GM23248 (cell line): ENCODE data around the gene NR3C2. TPM values are rescaled to one million over a fixed set of nuclear protein-coding genes. Genes with fewer than 3 reads are reported as not detected.

Source experiments
- DNase-seq: peaks from one replicate; pipeline ENCODE4 v3.0.0-alpha.2; 2015
- H2AFZ ChIP-seq: fragments of 200-600 bp; sonication (generic); 2 replicates; pipeline ENCODE4 v1.6.1; 2016; ENCODE audit warnings: antibody characterized with exemption
- H3F3A ChIP-seq: fragments of 200-600 bp; sonication (generic); 2 replicates; pipeline ENCODE4 v1.6.1; 2016; ENCODE audit warnings: mild to moderate bottlenecking, antibody characterized with exemption, mixed run types; ENCODE audit not compliant: insufficient read depth
- H3K27ac ChIP-seq: fragments of 200-600 bp; sonication (generic); 2 replicates; pipeline ENCODE4 v1.5.1; 2016; ENCODE audit warnings: mild to moderate bottlenecking
- H3K27me3 ChIP-seq: fragments of 200-600 bp; sonication (generic); replicated peaks from 2 replicates; pipeline ENCODE4 v1.6.1; 2016; ENCODE audit warnings: mild to moderate bottlenecking; ENCODE audit not compliant: insufficient read depth
- H3K36me3 ChIP-seq: fragments of 200-600 bp; sonication (generic); 2 replicates; pipeline ENCODE4 v1.6.1; 2016; ENCODE audit warnings: low read depth, mild to moderate bottlenecking
- H3K4me1 ChIP-seq: fragments of 200-600 bp; sonication (generic); 2 replicates; pipeline ENCODE4 v1.6.1; 2016; ENCODE audit warnings: mild to moderate bottlenecking; ENCODE audit not compliant: insufficient read depth
- H3K4me2 ChIP-seq: fragments of 200-600 bp; sonication (generic); one replicate; pipeline ENCODE4 v1.6.1; 2016; ENCODE audit warnings: mild to moderate bottlenecking; ENCODE audit not compliant: unreplicated experiment
- H3K4me3 ChIP-seq: fragments of 200-600 bp; sonication (generic); 2 replicates; pipeline ENCODE4 v1.5.1; 2016; ENCODE audit warnings: mild to moderate bottlenecking
- H3K79me2 ChIP-seq: fragments of 200-600 bp; sonication (generic); 2 replicates; pipeline ENCODE4 v1.6.1; 2016; ENCODE audit warnings: mild to moderate bottlenecking; ENCODE audit not compliant: insufficient read depth
- H3K9ac ChIP-seq: fragments of 200-600 bp; sonication (generic); 2 replicates; pipeline ENCODE4 v1.6.1; 2016; ENCODE audit warnings: mild to moderate bottlenecking
- H3K9me2 ChIP-seq: fragments of 200-600 bp; sonication (generic); 2 replicates; pipeline ENCODE4 v1.6.1; 2016; ENCODE audit warnings: mixed run types, mild to moderate bottlenecking, moderate library complexity; ENCODE audit not compliant: insufficient read depth
- H3K9me3 ChIP-seq: fragments of 200-600 bp; sonication (generic); one replicate; pipeline ENCODE4 v1.6.1; 2017; ENCODE audit warnings: low read depth
- H4K20me1 ChIP-seq: fragments of 200-600 bp; sonication (generic); 2 replicates; pipeline ENCODE4 v1.6.0; 2016; ENCODE audit not compliant: insufficient read depth
- EZH2 ChIP-seq: fragments of 200-600 bp; sonication (generic); IDR thresholded peaks from 2 replicates; pipeline ENCODE4 v1.6.1; 2018; ENCODE audit warnings: antibody characterized with exemption, mild to moderate bottlenecking; ENCODE audit not compliant: insufficient read depth, poor library complexity, severe bottlenecking
- EZH2phosphoT487 ChIP-seq: fragments of 200-600 bp; sonication (generic); IDR thresholded peaks from 2 replicates; pipeline ENCODE4 v1.6.1; 2018; ENCODE audit warnings: antibody characterized with exemption, moderate library complexity, mild to moderate bottlenecking, low read depth; ENCODE audit not compliant: insufficient read depth
- WGBS, 2 experiments: methylation state at CpG; one replicate each; pipeline ENCODE4 v1.1.6; 2015 to 2017; ENCODE audit warnings: low lambda C conversion rate in 2 of 2, low coverage in 1 of 2; ENCODE audit errors: missing lambda C conversion rate in 2 of 2; 5-methylcytosine and 5-hydroxymethylcytosine counted together
- in situ Hi-C: fragments of 300-500 bp; cut with MboI; formaldehyde crosslinking; loops from 2 replicates; pipeline ENCODE4 v1.15.0; 2020
- polyA plus RNA-seq: library from polyadenylated mRNA; unstranded; fragments of >200 nt; fragmentation: Nextera tagmentation; extraction: Ambion mirVana; gene quantifications from 2 replicates; pipeline ENCODE4 v1.2.1, GENCODE V29; 2016
- total RNA-seq: library from RNA; depleted of rRNA; stranded (reverse); fragments of >200 nt; shearing (Covaris generic); gene quantifications from 2 replicates; pipeline ENCODE4 v1.2.3, GENCODE V29; 2014

NR3C2 gene
- total and polyA plus RNA-seq, 2 experiments from 2014 or later, result 0.04 TPM; not detected in 1

- Histone ChIP-seq H3K36me3 (no peaks in the 10 kb centered on the region), H3K79me2 (no peaks in the 10 kb centered on the region), H3K9me3 (no peaks in the 10 kb centered on the region), H3K27ac (no peak overlapping the region), H3K4me1 (no peaks in the 10 kb centered on the region), H3K9ac (no peak overlapping the region), H4K20me1 (no peaks in the 10 kb centered on the region; the same call in none of the 2 replicates), H3F3A (no peaks in the 10 kb centered on the region), H2AFZ (no peak overlapping the region), H3K4me2 (no peak overlapping the region), H3K4me3 (no peak overlapping the region), H3K9me2 (no peaks in the 10 kb centered on the region), H3K27me3 (no peaks in the 10 kb centered on the region)
- in situ Hi-C loops, result no loop called here
- 60 to 68% methylated on average over 1 of the region's 1 CpG for WGBS, 2 experiments
- no peak for DNase-seq
- TF ChIP-seq EZH2phosphoT487 (no peak), EZH2 (no peak)
Measured at GRCh38 chr4:148226341-148226740, 215.9 kb downstream of the NR3C2 start.

DNA sequence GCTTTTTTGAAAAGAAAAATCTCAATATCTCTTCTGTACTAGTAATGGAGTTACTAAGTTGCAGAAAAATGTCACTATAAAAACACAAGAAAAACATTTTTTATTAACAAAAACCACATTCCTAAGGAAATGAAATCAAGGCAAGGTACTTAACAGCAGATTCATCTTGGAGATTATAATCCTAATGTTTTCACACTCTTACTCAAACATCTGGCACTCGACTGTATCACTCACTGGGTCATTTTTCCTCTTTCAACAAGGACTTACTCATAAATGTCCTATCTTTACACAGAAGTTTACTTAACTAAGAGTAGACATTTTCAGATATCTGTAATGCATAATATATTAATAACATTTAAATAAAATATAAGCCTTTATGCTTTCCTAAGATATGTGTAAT is 216.6 kb downstream of the NR3C2 start:
- TF ChIP-seq EZH2phosphoT487, result no peak
- TF ChIP-seq EZH2, result no peak
- Histone ChIP-seq H3K27ac (no peak overlapping the region), H3K27me3 (no peaks in the 10 kb centered on the region), H3K4me2 (no peak overlapping the region), H3K9me3 (no peaks in the 10 kb centered on the region), H3K36me3 (no peaks in the 10 kb centered on the region), H3K9me2 (no peaks in the 10 kb centered on the region), H3K4me3 (no peak overlapping the region), H3K4me1 (no peaks in the 10 kb centered on the region), H3F3A (no peaks in the 10 kb centered on the region), H2AFZ (no peak overlapping the region), H4K20me1 (no peaks in the 10 kb centered on the region; the same call in none of the 2 replicates), H3K79me2 (no peaks in the 10 kb centered on the region), H3K9ac (no peak overlapping the region)
- peak; percentile 20 for DNase-seq
- in situ Hi-C loops, result no loop called here
- WGBS, 2 experiments, result 2 to 4% methylated on average over 1 of the region's 1 CpG

- no peaks in the 10 kb centered on the region for H3F3A ChIP-seq
- no peaks in the 10 kb centered on the region for H3K9me3 ChIP-seq
- H3K27ac ChIP-seq, result no peak overlapping the region
- H3K4me3 ChIP-seq, result no peak overlapping the region
- DNase-seq, result no peak
- H3K9ac ChIP-seq, result no peak overlapping the region
- no peaks in the 10 kb centered on the region for H3K27me3 ChIP-seq
- H3K4me2 ChIP-seq, result no peak overlapping the region
- in situ Hi-C loops, result no loop called here
- no peaks in the 10 kb centered on the region for H3K36me3 ChIP-seq
- H4K20me1 ChIP-seq, result no peaks in the 10 kb centered on the region; the same call in none of the 2 replicates
- H2AFZ ChIP-seq, result no peak overlapping the region
- no peaks in the 10 kb centered on the region for H3K4me1 ChIP-seq
- no peaks in the 10 kb centered on the region for H3K79me2 ChIP-seq
- 60 to 73% methylated on average over 3 of the region's 3 CpGs for WGBS, 2 experiments
- no peaks in the 10 kb centered on the region for H3K9me2 ChIP-seq
- TF ChIP-seq EZH2 (no peak), EZH2phosphoT487 (no peak)
Measured at GRCh38 chr4:148224476-148224875, 217.7 kb downstream of the NR3C2 start.

DNA sequence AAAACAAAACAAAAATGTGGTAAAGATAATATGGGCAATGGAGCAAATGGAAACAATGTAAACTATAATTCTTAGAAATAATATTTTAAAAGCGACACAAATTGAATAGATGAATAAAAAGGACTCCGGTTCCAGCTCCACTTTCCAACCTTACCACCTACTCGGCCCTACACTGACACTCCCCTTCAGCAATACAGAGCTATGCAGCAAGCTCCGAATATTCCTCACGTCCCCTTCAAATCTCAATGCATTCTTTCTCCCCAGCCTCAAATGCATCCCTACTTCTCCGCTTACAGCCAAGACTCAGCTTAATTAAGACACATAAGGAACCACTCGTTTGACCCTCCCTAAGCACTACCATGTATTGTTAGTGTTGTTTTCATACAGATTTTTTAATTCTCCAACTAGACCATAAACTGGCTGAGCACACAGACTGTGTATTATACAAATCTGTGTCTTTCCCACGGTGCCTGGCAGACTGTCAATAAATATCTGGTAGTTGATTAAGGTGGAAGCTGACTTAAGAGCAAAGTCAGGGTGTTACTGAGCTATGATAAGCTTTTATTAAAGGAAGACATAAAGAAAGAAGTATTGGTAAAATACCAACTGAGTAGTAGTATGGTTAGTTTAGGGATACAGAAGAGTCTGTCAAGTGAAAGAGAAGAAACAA is 219.1 kb downstream of the NR3C2 start:
- H3K79me2 ChIP-seq, result no peaks in the 10 kb centered on the region
- H3K9ac ChIP-seq, result no peak overlapping the region
- no peak overlapping the region for H3K4me2 ChIP-seq
- TF ChIP-seq EZH2, result no peak
- no peak for TF ChIP-seq EZH2phosphoT487
- WGBS, 2 experiments, result 70 to 75% methylated on average over 8 of the region's 8 CpGs
- H2AFZ ChIP-seq, result no peak overlapping the region
- no peaks in the 10 kb centered on the region for H3F3A ChIP-seq
- H3K27ac ChIP-seq, result no peak overlapping the region
- no peaks in the 10 kb centered on the region for H3K9me3 ChIP-seq
- no peaks in the 10 kb centered on the region for H3K4me1 ChIP-seq
- no peaks in the 10 kb centered on the region for H3K27me3 ChIP-seq
- no peaks in the 10 kb centered on the region; the same call in none of the 2 replicates for H4K20me1 ChIP-seq
- in situ Hi-C loops, result no loop called here
- H3K4me3 ChIP-seq, result no peak overlapping the region
- H3K36me3 ChIP-seq, result no peaks in the 10 kb centered on the region
- no peaks in the 10 kb centered on the region for H3K9me2 ChIP-seq
- DNase-seq, result no peak
